ENCODE results near the gene COASY.

The COASY gene

GRCh38 chr17:42561897-42562387 is at the start of gene COASY:
COASY (plus strand) TSS chr17:42562148; CDS start chr17:42562623, 475 bp downstream.
- H3K4me1 ChIP-seq (ENCODE audit: low read depth, poor library complexity, severe bottlenecking) = peaks cover 34% of the 10 kb centered on the region
- H3K27me3 ChIP-seq (ENCODE audit: insufficient read depth, low read depth) = no peaks in the 10 kb centered on the region
- H4K20me1 ChIP-seq (ENCODE audit: insufficient read depth) = no peaks in the 10 kb centered on the region
- H3K4me3 ChIP-seq (IDR thresholded peaks at IDR 0.05; ENCODE audit: insufficient read depth, low read depth, low read length) = peak within 1 kb of the TSS; percentile 31
- H3K36me3 ChIP-seq (ENCODE audit: insufficient read depth) = no peaks in the 10 kb centered on the region; the same call in 1 of the 2 replicates
- peak within 1 kb of the TSS; percentile 65 for H3K9ac ChIP-seq
- H3K4me2 ChIP-seq = peak within 1 kb of the TSS; percentile 66
- peak within 1 kb of the TSS; percentile 47 for H3K27ac ChIP-seq
- H2AFZ ChIP-seq (ENCODE audit: low read depth) = peak within 1 kb of the TSS; percentile 81
- TF ChIP-seq, protein P1, sequence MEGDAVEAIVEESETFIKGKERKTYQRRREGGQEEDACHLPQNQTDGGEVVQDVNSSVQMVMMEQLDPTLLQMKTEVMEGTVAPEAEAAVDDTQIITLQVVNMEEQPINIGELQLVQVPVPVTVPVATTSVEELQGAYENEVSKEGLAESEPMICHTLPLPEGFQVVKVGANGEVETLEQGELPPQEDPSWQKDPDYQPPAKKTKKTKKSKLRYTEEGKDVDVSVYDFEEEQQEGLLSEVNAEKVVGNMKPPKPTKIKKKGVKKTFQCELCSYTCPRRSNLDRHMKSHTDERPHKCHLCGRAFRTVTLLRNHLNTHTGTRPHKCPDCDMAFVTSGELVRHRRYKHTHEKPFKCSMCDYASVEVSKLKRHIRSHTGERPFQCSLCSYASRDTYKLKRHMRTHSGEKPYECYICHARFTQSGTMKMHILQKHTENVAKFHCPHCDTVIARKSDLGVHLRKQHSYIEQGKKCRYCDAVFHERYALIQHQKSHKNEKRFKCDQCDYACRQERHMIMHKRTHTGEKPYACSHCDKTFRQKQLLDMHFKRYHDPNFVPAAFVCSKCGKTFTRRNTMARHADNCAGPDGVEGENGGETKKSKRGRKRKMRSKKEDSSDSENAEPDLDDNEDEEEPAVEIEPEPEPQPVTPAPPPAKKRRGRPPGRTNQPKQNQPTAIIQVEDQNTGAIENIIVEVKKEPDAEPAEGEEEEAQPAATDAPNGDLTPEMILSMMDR (conservative IDR thresholded peaks at IDR 0.05; ENCODE audit: low read depth, low read length) = no peak
- peaks cover 21% of the 10 kb centered on the region for H3K79me2 ChIP-seq (ENCODE audit: insufficient read depth, low read depth)

DNA sequence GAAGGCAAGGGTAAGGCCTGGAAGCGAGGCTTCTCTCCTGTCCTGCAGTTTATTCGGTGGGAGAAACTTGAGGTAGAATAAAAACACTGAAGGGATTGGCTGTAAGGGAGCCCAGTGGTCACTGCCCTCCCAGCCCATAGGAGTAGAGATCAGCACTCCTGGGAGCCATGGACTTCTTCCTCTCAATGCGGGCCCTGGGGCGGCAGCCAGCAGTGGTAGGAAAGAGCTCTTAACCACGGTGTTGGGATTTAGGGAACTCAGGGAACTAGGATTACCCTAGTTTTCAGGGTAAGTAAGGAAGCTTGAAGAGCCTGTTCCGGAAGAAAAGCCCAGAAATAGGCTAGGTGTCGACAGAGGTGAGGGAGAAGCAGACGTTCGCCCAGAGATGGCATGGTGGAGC is 49.7 kb upstream of the COASY start:
- no peaks in the 10 kb centered on the region for H4K20me1 ChIP-seq (ENCODE audit: insufficient read depth)
- no peak overlapping the region for H3K27ac ChIP-seq
- H3K79me2 ChIP-seq (ENCODE audit: insufficient read depth, low read depth) = no peaks in the 10 kb centered on the region
- H3K4me3 ChIP-seq (IDR thresholded peaks at IDR 0.05; ENCODE audit: insufficient read depth, low read depth, low read length) = no peak overlapping the region
- TF ChIP-seq, protein P1 (conservative IDR thresholded peaks at IDR 0.05; ENCODE audit: low read depth, low read length) = no peak
- no peaks in the 10 kb centered on the region for H3K27me3 ChIP-seq (ENCODE audit: insufficient read depth, low read depth)
- H3K4me1 ChIP-seq (ENCODE audit: low read depth, poor library complexity, severe bottlenecking) = peaks cover 3% of the 10 kb centered on the region
- no peak overlapping the region for H2AFZ ChIP-seq (ENCODE audit: low read depth)
- no peaks in the 10 kb centered on the region for H3K36me3 ChIP-seq (ENCODE audit: insufficient read depth)
- H3K4me2 ChIP-seq = no peak overlapping the region
- H3K9ac ChIP-seq = no peak overlapping the region

DNA sequence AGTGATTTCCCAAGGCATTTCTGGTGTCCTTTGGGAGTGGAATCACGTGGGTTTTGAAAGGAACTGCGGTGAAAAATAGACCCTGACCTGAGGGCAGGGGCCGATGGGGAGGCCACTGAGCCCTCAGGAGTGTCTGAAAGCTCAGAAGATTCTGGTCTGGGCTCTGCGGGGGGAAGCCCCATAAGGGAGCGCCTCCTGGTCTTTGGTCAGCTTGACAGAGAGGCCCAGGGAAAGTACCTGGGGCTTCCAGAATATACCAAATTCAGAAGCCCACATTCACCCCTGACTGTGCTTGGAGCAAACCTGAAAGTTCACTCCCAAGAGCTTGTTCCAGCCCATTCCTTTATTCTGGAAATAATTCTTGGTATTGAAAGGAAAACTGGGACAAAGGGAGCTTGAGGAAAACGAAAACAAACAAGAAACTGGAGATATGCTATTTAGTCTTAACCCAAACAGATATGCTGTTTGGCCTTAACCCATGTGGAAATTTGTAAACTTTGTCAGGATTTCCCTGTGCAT is 49.2 kb upstream of the COASY start:
- no peaks in the 10 kb centered on the region for H3K36me3 ChIP-seq (ENCODE audit: insufficient read depth)
- H3K79me2 ChIP-seq (ENCODE audit: insufficient read depth, low read depth) = no peaks in the 10 kb centered on the region
- no peaks in the 10 kb centered on the region for H4K20me1 ChIP-seq (ENCODE audit: insufficient read depth)
- H3K4me3 ChIP-seq (IDR thresholded peaks at IDR 0.05; ENCODE audit: insufficient read depth, low read depth, low read length) = no peak overlapping the region
- no peaks in the 10 kb centered on the region for H3K27me3 ChIP-seq (ENCODE audit: insufficient read depth, low read depth)
- no peak overlapping the region for H3K27ac ChIP-seq
- no peak overlapping the region for H3K4me2 ChIP-seq
- peaks cover 8% of the 10 kb centered on the region for H3K4me1 ChIP-seq (ENCODE audit: low read depth, poor library complexity, severe bottlenecking)
- H3K9ac ChIP-seq = no peak overlapping the region
- H2AFZ ChIP-seq (ENCODE audit: low read depth) = no peak overlapping the region
- TF ChIP-seq, protein P1 (conservative IDR thresholded peaks at IDR 0.05; ENCODE audit: low read depth, low read length) = no peak

DNA sequence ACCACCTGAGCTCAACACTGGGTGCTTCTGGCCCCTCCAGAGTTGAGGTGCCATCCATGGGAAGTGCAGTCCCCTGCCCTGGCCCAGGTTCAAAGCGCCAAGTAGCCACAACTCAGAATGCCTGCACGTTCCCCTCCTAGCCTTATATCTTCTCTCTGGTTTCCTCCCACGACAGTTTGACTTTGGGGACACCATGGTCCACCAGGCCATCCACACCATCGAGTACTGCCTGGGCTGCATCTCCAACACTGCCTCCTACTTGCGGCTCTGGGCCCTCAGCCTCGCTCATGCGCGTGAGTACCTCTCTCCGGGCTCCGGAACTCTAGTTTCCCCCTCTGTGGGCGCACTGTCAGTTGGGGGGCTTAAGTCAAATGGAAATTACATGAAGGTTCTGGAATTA is 48.3 kb upstream of the COASY start:
- Histone ChIP-seq H3K27ac (no peak overlapping the region), H3K79me2 (ENCODE audit: insufficient read depth, low read depth) (no peaks in the 10 kb centered on the region), H3K36me3 (ENCODE audit: insufficient read depth) (no peaks in the 10 kb centered on the region), H3K4me3 (IDR thresholded peaks at IDR 0.05; ENCODE audit: insufficient read depth, low read depth, low read length) (no peak overlapping the region), H3K4me2 (no peak overlapping the region), H3K4me1 (ENCODE audit: low read depth, poor library complexity, severe bottlenecking) (peaks cover 16% of the 10 kb centered on the region), H2AFZ (ENCODE audit: low read depth) (no peak overlapping the region), H4K20me1 (ENCODE audit: insufficient read depth) (no peaks in the 10 kb centered on the region), H3K9ac (no peak overlapping the region), H3K27me3 (ENCODE audit: insufficient read depth, low read depth) (no peaks in the 10 kb centered on the region)
- TF ChIP-seq, protein P1 (conservative IDR thresholded peaks at IDR 0.05; ENCODE audit: low read depth, low read length) = no peak

Data from KMS-11 (cell line).